ENCODE measurements around the gene MYRIP. TPM values are rescaled to one million over a fixed set of nuclear protein-coding genes. Genes with fewer than 3 reads are reported as not detected.

MYRIP gene
- total and polyA plus RNA-seq, 10 donors: 1.5 to 35.2 (median 16.2) TPM

DNA sequence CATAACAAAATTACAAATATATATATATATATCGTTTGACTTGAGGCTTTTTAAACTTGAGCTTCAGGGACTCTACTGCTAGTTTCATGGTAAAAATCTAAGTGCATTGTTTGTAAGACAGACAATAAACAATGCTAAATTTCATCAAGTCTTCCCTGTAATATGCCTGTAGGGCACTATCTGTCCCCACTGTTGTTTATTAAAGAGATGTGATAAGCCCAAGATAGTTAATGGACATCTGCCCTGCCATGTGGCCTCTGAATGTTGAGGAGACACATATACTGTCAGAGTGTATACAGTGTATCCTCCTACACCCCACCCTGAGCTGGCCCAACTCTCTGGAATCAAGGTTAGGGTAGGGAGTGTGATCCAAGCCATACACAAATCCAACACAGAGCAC is 485.0 kb downstream of the MYRIP start:
- Histone ChIP-seq H3K27ac (no peak overlapping the region), H3K9me3 (peaks cover 0 to 12% (median 3%) of the 10 kb centered on the region in 8 donors), H3K4me1 (peaks cover 0 to 9% (median 2%) of the 10 kb centered on the region in 6 donors), H3K36me3 (peaks cover 0 to 64% (median 5%) of the 10 kb centered on the region in 6 donors), H3K27me3 (replicated peaks in 1 of 7) (no peaks in the 10 kb centered on the region), H3K4me3 (no peak overlapping the region)
- intact Hi-C loops (cut with DNase I; ENCODE audit: low total_unique reads): no loop called here
- no peak for TF ChIP-seq POLR2A (IDR thresholded peaks at IDR 0.05)
- no peak for TF ChIP-seq POLR2AphosphoS5 (IDR thresholded peaks at IDR 0.05)
- TF ChIP-seq, protein P1, sequence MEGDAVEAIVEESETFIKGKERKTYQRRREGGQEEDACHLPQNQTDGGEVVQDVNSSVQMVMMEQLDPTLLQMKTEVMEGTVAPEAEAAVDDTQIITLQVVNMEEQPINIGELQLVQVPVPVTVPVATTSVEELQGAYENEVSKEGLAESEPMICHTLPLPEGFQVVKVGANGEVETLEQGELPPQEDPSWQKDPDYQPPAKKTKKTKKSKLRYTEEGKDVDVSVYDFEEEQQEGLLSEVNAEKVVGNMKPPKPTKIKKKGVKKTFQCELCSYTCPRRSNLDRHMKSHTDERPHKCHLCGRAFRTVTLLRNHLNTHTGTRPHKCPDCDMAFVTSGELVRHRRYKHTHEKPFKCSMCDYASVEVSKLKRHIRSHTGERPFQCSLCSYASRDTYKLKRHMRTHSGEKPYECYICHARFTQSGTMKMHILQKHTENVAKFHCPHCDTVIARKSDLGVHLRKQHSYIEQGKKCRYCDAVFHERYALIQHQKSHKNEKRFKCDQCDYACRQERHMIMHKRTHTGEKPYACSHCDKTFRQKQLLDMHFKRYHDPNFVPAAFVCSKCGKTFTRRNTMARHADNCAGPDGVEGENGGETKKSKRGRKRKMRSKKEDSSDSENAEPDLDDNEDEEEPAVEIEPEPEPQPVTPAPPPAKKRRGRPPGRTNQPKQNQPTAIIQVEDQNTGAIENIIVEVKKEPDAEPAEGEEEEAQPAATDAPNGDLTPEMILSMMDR (IDR thresholded peaks at IDR 0.05 in 8 of 11, conservative IDR thresholded peaks at IDR 0.05 in 3 of 11): no peak
- DNase-seq: no peak
- 91 to 97% (median 94%) methylated on average over 1 of the region's 1 CpG for WGBS, 5 donors

DNA sequence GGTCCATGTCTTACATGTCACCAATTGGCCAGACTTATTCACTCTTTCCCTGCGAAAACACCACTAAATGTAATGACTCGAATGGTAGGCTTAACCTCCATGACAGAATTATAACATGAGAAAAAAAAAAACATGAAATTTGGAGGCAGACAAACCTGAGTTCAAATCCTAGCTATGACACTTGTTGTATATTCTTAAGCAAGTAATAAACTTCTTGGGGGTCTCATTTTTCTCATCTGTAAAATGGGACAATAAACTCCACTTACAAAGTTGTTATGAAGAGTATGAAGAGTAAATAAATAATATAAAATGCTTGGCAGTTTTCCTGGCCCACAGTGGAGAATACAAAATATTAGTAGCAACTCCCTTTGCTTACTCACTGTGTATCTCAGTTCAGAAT is 488.7 kb downstream of the MYRIP start:
- WGBS, 5 donors: 90 to 98% (median 97%) methylated on average over 2 of the region's 2 CpGs
- Histone ChIP-seq H3K9me3 (peaks cover 0 to 6% (median 0%) of the 10 kb centered on the region in 8 donors), H3K4me3 (no peak overlapping the region), H3K27ac (peak overlapping the region in 1 of 8 donors; percentile 81), H3K36me3 (peaks cover 0 to 59% (median 3%) of the 10 kb centered on the region in 6 donors), H3K4me1 (peaks cover 0 to 36% (median 18%) of the 10 kb centered on the region in 6 donors), H3K27me3 (replicated peaks in 1 of 7) (no peaks in the 10 kb centered on the region)
- no peak for DNase-seq
- TF ChIP-seq POLR2A (IDR thresholded peaks at IDR 0.05): no peak
- no peak for TF ChIP-seq POLR2AphosphoS5 (IDR thresholded peaks at IDR 0.05)
- TF ChIP-seq, protein P1 (IDR thresholded peaks at IDR 0.05 in 8 of 11, conservative IDR thresholded peaks at IDR 0.05 in 3 of 11): no peak
- intact Hi-C loops (cut with DNase I; ENCODE audit: low total_unique reads): no loop called here

DNA sequence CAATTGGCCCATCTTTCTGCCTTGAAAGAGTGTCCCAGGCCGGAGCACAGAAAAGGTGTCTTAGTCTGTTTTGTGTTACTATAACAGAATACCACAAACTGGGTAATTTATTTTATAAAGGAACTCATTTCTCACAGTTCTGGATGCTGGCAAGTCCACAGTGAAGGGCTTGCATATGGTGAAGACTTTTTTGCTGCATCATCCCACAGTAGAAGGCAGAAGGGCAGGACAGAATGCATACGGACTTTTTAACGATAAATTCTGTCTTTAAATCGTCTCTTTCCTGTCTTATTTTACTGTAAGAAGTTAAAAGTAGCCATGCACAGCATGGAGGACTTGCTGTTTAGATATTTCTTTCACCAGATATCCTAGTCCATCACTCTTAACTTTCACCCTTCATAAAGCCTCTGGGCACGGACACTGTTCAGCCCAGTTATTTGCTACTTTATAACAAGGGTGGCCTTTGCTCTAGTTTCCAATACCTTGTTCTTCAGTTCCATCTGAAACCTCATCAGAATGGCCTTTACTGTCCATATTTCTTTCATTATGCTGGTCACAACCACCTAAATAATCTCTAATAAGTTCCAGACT is 489.8 kb downstream of the MYRIP start:
- DNase-seq: no peak
- Histone ChIP-seq H3K27me3 (replicated peaks in 1 of 7) (no peaks in the 10 kb centered on the region), H3K27ac (peak overlapping the region in 7 of 8 donors; percentile 18 to 81 (median 71)), H3K4me3 (no peak overlapping the region), H3K36me3 (peaks cover 0 to 52% (median 3%) of the 10 kb centered on the region in 6 donors), H3K9me3 (peaks cover 0 to 6% (median 0%) of the 10 kb centered on the region in 8 donors), H3K4me1 (peaks cover 0 to 36% (median 18%) of the 10 kb centered on the region in 6 donors)
- 69 to 90% (median 80%) methylated on average over 5 of the region's 5 CpGs for WGBS, 5 donors
- no peak for TF ChIP-seq POLR2AphosphoS5 (IDR thresholded peaks at IDR 0.05)
- TF ChIP-seq, protein P1 (IDR thresholded peaks at IDR 0.05 in 8 of 11, conservative IDR thresholded peaks at IDR 0.05 in 3 of 11): no peak
- intact Hi-C loops (cut with DNase I; ENCODE audit: low total_unique reads): no loop called here

DNA sequence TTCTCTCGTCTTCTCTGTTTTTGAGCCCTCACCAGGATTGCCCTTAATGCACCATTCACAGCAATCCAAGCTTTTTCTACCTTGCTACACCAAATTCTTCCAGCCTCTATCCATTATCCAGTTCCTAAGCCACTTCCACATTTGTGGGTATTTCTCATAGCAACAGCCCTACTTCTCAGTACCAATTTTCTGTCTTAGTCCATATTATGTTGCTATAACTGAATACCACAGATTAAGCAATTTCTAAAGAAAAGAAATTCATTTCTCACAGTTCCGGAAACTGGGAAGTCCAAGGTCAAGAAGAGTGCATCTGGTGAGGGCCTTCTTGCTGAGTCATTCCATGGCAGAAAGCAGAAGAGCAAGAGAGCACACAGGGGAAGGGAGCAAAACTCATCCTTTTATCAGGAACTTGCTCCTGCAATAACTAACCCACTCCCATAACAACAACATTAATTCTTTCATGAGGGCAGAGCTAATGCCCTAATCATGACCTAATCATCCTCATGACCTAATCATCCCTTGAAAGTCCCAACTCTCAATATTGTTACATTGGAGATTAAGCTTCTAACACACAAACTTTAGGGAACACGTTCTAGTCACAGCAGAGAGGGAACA is 490.4 kb downstream of the MYRIP start:
- TF ChIP-seq POLR2A (IDR thresholded peaks at IDR 0.05) (no peak), POLR2AphosphoS5 (IDR thresholded peaks at IDR 0.05) (peak in 1 of 3 donors; percentile 84)
- TF ChIP-seq, protein P1 (IDR thresholded peaks at IDR 0.05 in 8 of 11, conservative IDR thresholded peaks at IDR 0.05 in 3 of 11): no peak
- Histone ChIP-seq H3K9me3 (peaks cover 0 to 6% (median 0%) of the 10 kb centered on the region in 8 donors), H3K27ac (peak overlapping the region in 7 of 8 donors; percentile 18 to 81 (median 71)), H3K4me3 (no peak overlapping the region), H3K36me3 (peaks cover 0 to 46% (median 3%) of the 10 kb centered on the region in 6 donors), H3K27me3 (replicated peaks in 1 of 7) (no peaks in the 10 kb centered on the region), H3K4me1 (peaks cover 0 to 36% (median 18%) of the 10 kb centered on the region in 6 donors)
- WGBS, 5 donors: 54 to 69% (median 63%) methylated on average over 3 of the region's 3 CpGs
- no peak for DNase-seq
- intact Hi-C loops (cut with DNase I; ENCODE audit: low total_unique reads): no loop called here
